HG02884 (cell line): ENCODE measurements around the gene PPP3R1.

Source experiments
- ATAC-seq: cut with Tn5 transposase; IDR thresholded peaks from one replicate; pipeline ENCODE4 v1.9.1; 2021; ENCODE audit warnings: mild to moderate bottlenecking, moderate library complexity; ENCODE audit not compliant: unreplicated experiment

PPP3R1 gene

DNA sequence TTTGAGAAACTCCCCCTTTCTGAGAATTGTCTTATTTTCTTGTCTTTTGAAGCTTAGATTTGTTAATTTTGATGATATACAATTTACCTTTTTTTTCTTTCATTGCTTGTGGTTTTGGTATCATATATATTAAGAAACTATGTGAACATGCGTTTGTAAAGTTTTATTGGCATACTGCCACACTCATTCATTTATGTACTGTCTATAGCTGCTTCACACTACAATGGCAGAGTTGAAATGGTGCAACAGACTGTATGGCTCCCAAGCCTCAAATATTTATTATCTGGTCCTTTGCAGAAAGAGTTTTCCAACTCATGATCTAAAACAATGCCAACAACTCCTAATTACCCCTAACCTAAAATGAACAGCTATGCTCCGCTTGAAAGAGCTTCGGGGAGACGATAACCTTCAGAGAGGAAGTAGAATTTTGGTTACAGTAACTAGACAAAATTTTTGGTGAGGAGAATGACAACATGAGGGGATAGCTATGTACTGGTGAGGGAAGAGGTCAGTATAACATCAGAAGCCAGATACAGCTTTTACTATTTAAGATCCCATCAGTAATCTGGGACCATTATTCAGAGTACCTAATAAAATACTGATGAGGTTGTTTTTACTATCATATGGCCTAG, 16.1 kb downstream of the PPP3R1 start:
- no peak for ATAC-seq

DNA sequence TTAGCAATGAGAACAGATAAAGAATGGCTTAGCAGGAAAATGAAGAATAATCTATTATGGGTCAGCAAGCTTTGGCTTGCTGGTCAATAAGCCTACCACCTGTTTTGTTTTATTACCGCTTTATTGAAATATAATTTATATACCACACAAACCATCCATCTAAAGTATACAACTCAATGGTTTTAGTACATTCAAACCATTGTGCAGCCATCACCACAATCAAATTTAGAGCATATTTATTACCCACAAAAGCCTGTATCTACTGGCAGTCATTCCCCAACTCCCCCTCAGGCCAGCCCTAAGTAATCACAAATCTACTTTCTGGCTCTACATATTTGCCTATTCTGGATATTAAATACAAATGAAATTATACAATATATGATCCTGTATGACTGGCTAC, 17.2 kb downstream of the PPP3R1 start:
- no peak for ATAC-seq

DNA sequence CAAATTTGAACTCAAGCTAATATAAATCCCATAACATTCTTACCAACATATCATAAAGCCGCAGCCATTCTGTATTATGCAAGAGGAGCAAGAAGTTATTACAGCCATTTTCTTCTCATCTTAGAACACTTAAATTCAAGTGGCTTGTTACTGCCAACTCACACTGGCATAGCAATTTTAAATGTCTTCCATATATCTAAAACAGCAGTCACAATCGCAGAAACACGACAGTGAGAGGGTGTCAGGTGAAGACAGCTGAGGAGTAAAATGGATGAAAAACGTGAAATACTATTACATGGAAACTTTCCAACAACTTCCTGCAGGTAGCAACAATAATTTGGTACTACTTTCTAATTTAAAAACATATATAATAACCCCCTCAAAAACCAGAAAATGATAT, 17.9 kb downstream of the PPP3R1 start:
- no peak for ATAC-seq

- no peak for ATAC-seq
Measured at GRCh38 chr2:68231061-68231372, 21.3 kb downstream of the PPP3R1 start.

GRCh38 chr2:68230241-68231060, 21.9 kb downstream of the PPP3R1 start:
- no peak for ATAC-seq

DNA sequence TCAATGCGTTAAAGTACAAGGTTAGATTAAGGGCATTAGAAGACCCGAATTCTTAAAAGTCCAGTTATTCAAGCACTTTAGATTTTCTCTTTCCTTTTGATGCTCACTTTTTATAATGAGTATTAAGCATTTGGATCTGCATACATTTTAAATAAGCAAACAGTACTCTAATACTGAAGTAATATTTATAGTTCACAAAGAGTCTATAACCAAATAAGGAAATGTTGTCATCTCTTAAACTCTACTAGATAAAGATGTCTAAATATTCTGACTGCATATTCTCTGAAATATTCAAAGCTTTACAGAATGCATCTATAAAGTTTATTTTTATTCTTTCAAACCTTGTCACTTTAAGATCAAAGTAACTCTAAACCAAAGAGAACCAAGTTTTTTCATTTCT, 25.5 kb downstream of the PPP3R1 start:
- no peak for ATAC-seq

GRCh38 chr2:68225119-68225632, 27.2 kb downstream of the PPP3R1 start:
- peak; percentile 83 for ATAC-seq

DNA sequence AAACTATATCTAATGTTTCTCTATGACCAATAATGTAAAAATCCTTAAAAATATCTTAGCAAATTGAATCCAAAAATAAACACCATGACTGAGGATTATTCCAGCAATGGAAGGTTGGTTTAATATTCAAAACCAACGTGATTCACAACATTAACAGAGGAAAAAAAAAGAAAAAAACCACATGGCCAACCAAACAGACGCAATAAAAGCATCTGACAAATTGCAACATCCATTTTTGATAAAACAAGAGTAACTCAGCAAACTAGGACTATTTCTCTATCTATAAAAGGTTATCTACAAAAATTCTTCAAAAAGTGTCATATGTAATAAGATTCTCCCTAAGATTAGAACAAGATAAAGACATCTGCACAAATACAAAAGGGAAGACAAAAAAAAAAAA, 28.9 kb downstream of the PPP3R1 start:
- ATAC-seq: no peak

- ATAC-seq: no peak
Measured at GRCh38 chr2:68222287-68222686, 30.0 kb downstream of the PPP3R1 start.

- ATAC-seq: no peak
Measured at GRCh38 chr2:68218343-68218901, 33.9 kb downstream of the PPP3R1 start.

DNA sequence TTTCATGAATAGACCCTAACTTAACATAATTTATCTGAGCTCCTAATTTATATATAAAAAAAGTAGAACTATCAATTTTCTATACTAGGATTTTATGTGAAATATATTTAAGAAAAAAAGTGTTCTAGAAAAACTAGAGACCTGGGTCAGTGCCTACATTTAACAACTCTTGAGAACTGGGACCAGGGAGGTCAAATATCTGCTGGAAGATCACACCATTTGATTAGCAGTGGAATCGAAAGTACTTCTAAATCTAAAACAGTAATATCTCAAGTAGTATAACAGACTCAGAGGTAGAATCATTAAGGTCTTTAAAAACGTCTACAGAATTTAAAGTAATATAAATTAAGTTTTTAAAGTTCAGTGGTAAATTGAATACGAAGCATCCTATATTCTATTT, 34.6 kb downstream of the PPP3R1 start:
- ATAC-seq: no peak

GRCh38 chr2:68216454-68217310, 35.6 kb downstream of the PPP3R1 start:
- ATAC-seq: no peak

DNA sequence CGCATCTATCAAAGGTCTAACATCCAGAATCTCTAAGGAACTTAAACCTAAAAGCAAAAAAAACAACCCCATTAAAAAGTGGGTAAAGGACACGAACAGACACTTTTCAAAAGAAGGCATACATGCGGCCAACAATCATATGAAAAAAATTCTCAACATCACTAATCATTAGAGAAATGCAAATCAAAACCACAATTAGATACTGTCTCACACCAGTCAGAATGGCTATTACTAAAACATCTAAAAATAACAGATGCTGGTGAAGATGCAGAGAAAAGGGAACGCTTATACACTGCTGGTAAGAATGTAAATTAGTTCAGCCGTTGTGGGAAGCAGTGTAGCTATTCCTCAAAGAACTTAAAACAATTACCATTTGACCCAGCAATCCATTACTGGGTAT, 38.0 kb downstream of the PPP3R1 start:
- peak; percentile 77 for ATAC-seq

DNA sequence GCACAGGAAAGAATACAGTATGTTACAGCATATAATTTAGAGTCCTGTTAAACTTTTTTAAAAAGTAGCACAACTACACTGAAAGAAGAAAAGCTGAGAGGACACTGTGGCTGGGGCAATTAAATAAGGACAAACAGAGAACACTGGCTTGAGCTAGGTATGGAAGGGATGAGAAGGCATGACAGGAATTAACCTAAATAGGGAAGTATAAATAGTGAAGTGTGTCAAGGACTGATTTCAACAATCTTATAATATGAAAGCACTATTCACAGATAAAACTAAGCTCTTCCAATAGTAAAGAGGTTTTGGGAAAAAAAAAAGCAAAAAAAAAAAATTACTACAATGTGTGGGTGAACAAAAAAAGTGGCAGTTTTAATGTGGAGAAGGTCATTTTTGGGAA, 45.5 kb downstream of the PPP3R1 start:
- no peak for ATAC-seq

- peak; percentile 95 for ATAC-seq
Measured at GRCh38 chr2:68203587-68203986, 48.7 kb downstream of the PPP3R1 start.

GRCh38 chr2:68200157-68200787, 52.1 kb downstream of the PPP3R1 start:
- no peak for ATAC-seq

DNA sequence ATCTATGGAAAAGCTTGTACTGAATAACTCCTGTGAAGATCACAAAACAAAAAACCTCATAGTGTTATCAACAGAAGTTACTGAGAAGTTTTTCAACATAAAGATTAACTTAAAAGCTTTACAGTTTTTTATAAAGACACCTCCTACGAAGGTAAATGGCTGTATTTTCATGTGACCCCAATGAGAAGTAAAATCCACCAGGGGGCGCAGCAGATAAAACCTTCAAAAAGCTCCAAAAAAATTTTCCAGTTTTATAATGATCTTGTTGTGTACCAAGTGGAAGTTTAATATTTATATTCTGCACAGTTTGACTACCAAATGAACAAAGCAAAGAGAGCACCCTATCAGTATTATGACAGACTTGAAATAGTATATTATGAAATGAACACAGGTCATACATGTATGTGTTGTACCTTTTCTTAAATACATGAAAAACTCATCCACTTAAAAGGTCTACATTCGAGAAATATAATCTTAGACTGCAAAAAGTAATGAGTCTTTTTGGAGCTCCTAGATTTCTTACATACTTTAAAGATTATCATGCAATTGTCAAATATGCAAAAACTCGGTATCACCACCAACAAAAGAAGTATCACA, 56.1 kb downstream of the PPP3R1 start:
- ATAC-seq: no peak

DNA sequence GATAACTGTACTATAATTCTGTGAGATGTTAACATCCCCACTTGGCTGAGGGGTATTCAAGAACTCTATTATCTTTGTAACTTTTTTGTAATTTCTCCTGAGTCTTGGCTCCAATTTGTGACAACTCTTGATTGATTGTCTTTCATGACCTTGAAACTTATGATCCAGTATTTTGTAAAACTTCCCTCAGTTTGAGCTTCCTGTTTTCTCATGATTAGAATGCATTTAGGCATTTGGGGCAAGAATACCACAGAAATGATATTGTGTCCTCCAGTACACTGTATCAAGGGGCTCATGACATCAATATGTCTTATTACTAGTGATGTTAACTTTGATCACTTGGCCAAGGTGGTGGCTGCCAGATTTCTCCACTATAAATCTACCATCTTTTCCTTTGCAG, 57.2 kb downstream of the PPP3R1 start:
- no peak for ATAC-seq

DNA sequence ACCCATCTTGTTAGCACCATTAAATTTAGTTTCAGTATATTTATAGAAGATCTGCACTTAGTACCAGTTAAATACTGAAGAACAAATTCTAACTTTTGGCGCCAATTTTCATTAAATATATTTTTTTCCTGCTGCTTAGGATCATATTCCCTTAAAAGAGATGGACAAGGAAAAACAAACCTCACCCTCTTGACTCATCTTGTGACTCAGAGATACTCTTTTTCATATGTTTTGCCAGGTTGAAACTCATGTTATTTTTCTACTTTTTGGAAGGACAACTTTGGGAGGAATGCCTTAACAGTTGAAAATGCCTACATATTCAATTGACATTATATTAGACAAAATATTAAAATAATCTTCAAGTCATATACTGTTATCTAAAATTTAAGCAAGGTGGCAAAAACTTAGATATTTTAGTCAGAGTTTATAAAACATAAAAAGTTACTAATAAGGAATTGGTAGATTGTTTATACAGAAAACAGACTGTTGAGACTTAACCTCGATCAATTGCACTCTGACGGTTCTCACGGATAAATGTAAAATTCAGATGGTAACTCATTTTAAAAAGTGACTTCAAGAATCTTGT, 58.5 kb downstream of the PPP3R1 start:
- ATAC-seq: no peak

GRCh38 chr2:68193144-68193543, 59.2 kb downstream of the PPP3R1 start:
- no peak for ATAC-seq
